Subcutaneous abdominal adipose tissue (tissue), 5 donors: ENCODE results near the gene FBXO31.
"Not testable (repeated sequence)": the region's sequence is repeated elsewhere in the genome, so short reads cannot be mapped to it uniquely, and the experiment has no call there.

Source experiments
- H3K27ac ChIP-seq: one replicate; pipeline ENCODE4 v1.7.0; 2013; ENCODE audit warnings: low read depth, mild to moderate bottlenecking, inconsistent platforms, low read length, moderate library complexity
- H3K27me3 ChIP-seq, 5 donors: one replicate each; pipeline ENCODE4 v1.7.0; 2013; ENCODE audit warnings: low read length in 5 of 5, inconsistent platforms in 1 of 5; ENCODE audit not compliant: control insufficient read depth in 5 of 5, insufficient read depth in 4 of 5
- H3K36me3 ChIP-seq, 5 donors: one replicate each; pipeline ENCODE4 v1.7.0; 2013; ENCODE audit warnings: low read length in 5 of 5; ENCODE audit not compliant: control insufficient read depth in 5 of 5, insufficient read depth in 5 of 5
- H3K4me1 ChIP-seq, 5 donors: one replicate each; pipeline ENCODE4 v1.7.0; 2013; ENCODE audit warnings: low read length in 5 of 5, mild to moderate bottlenecking in 3 of 5, moderate library complexity in 1 of 5; ENCODE audit not compliant: control insufficient read depth in 5 of 5, insufficient read depth in 5 of 5
- H3K4me3 ChIP-seq, 5 donors: one replicate each; pipeline ENCODE4 v1.7.0; 2013; ENCODE audit warnings: low read length in 5 of 5, low read depth in 1 of 5
- H3K9ac ChIP-seq, 5 donors: one replicate each; pipeline ENCODE4 v1.7.0; 2013; ENCODE audit warnings: low read length in 5 of 5, mild to moderate bottlenecking in 4 of 5, moderate library complexity in 3 of 5
- H3K9me3 ChIP-seq, 5 donors: one replicate each; pipeline ENCODE4 v1.7.0; 2013; ENCODE audit warnings: low read length in 5 of 5; ENCODE audit not compliant: control insufficient read depth in 5 of 5
- donor health status: healthy.
- donor health status: healthy.
- donor health status: healthy.
- donor health status: healthy.
- donor health status: healthy.

The FBXO31 gene

DNA sequence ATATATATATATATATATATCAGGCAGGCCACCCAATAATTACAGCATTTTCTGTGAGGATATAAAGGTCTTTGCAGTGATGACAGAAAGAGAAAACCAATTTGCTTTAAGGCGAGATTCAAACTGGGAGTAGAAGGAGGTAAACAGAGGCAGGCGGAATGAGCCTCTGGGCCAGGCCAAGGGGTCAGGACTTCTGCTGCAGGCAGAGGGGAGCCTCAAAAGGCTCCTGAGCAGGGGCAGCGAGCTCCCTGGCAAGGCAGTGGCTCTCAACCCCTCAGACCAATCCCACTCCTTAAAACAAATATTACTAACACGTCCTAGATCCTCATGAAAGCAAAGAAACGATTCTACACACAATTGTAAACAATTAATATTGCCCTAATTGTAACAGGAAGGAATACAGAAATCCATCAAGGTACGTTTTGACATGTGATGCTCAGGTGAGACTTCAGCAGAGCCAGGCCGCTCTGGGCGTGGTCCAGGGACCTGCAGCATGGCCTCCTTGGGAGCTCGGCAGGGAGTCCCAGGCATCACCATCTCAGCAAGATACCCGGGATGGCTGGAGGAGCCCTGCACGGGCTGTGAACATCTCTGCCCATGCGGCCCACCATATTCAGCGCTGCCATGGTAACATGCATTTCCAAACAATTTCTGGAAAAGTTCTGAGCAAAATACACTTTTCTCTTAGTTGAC, 18.4 kb downstream of the FBXO31 start:
- no peak overlapping the region for H3K4me3 ChIP-seq
- H3K27ac ChIP-seq, result no peak overlapping the region
- H3K36me3 ChIP-seq, result peaks cover 0 to 38% (median 31%) of the 10 kb centered on the region in 5 donors
- peaks cover 2 to 45% (median 12%) of the 10 kb centered on the region in 5 donors for H3K4me1 ChIP-seq
- H3K9me3 ChIP-seq, result no peaks in the 10 kb centered on the region
- H3K9ac ChIP-seq, result no peak overlapping the region
- H3K27me3 ChIP-seq, result no peaks in the 10 kb centered on the region

DNA sequence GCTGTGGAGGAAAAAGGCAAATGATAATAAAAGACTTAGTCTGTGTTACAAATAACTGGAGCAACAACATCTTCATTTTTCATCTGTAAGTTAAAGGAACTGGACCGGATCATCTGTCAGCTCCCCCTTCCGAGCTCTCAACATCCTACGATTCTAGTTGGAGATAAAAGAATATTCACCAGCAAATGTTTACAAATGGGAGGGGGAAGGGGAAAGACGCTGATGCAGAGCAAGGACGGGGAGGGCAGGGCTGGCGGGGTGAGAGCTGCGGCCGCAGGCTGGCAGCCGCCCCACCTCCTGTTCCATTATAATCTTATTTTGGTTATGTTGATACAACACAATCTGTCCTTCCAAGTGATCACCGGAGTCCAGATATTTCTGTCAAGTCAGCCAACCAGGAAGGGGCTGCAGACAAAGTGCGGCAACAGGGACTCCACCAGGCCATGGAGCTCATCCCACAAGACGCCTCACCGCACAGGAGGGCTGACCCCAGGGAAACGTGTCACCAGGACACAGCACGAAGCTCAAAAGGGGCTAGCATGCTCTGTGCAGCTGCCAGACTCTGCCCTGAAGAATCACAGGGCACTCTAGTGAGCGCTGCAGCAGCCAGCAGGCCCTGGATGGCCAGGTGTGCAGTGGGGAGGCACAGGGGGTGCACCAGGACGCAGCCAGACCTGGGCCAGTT, 19.7 kb downstream of the FBXO31 start:
- Histone ChIP-seq H3K9me3 (no peaks in the 10 kb centered on the region), H3K27ac (no peak overlapping the region), H3K4me1 (peaks cover 2 to 33% (median 7%) of the 10 kb centered on the region in 5 donors), H3K36me3 (peaks cover 0 to 50% (median 43%) of the 10 kb centered on the region in 5 donors), H3K27me3 (no peaks in the 10 kb centered on the region), H3K9ac (peak overlapping the region in 1 of 5 donors; percentile 53), H3K4me3 (peak overlapping the region in 2 of 5 donors; percentile 22 to 29)

DNA sequence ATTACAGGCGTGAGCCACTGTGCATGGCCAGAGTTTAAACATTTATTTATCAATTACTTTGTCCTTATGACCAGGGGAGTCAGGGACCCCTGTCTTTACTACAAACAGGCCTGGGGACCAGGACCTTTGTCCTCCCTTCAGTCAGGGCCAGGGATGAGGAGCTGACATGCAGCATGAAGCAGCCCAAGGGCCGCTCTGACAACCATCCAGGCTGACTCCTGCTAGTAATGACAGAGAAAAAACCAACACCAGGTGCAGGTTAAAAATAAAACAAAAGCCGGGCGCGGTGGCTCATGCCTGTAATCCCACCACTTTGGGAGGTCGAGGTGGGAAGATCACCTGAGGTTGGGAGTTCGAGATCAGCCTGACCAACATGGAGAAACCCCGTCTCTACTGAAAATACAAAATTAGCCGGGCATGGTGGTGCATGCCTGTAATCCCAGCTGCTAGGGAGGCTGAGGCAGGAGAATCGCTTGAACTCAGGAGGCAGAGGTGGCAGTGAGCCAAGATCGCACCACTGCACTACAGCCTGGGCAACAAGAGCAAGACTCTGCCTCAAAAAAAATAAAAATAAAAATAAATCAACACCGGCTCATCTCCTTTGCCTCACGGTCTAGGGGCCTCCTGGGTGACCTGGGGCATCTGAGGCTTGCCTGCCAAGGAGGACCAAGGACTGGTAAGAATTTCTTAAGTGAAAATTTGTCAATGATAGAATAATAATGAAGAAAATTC, 20.6 kb downstream of the FBXO31 start:
- Histone ChIP-seq H3K4me1 (peaks cover 0 to 24% (median 4%) of the 10 kb centered on the region in 5 donors), H3K36me3 (peaks cover 0 to 60% (median 52%) of the 10 kb centered on the region in 5 donors)
- not testable (repeated sequence) for H3K27ac ChIP-seq, H3K4me3 ChIP-seq, H3K27me3 ChIP-seq, H3K9me3 ChIP-seq, H3K9ac ChIP-seq

DNA sequence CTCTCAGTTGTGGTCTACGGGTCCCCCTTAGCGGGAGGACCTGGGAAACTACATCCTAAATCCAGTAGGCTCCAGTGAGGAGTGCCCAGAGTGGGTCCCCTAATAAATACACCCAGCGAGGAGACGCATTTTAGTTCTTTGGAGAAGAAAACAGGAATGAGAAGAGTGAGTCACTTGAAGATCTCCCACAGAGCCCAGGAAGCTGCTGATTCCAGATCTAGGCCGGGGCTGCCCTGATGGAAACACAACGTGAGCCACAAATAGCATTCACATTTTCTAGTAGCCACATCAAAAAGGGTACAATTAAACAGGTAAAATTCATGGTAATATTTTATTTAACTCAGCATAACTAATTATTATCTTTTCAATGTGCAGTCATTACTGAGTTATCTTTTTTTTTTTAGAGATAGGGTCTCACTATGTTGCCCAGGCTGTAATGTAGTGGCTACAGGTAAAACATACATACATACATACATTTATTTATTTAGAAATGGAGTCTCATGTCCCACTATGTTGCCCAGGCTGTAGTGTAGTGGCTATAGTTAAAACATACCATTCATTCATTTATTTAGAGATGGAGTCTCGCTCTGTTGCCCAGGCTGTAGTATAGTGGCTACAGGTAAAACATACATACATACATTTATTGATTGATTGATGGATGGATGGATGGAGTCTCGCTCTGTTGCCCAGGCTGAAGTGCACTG, 21.5 kb downstream of the FBXO31 start:
- H3K9me3 ChIP-seq, result no peaks in the 10 kb centered on the region
- no peaks in the 10 kb centered on the region for H3K27me3 ChIP-seq
- no peak overlapping the region for H3K4me3 ChIP-seq
- H3K27ac ChIP-seq, result no peak overlapping the region
- peaks cover 0 to 64% (median 57%) of the 10 kb centered on the region in 5 donors for H3K36me3 ChIP-seq
- H3K4me1 ChIP-seq, result peaks cover 0 to 15% (median 4%) of the 10 kb centered on the region in 5 donors
- no peak overlapping the region for H3K9ac ChIP-seq

DNA sequence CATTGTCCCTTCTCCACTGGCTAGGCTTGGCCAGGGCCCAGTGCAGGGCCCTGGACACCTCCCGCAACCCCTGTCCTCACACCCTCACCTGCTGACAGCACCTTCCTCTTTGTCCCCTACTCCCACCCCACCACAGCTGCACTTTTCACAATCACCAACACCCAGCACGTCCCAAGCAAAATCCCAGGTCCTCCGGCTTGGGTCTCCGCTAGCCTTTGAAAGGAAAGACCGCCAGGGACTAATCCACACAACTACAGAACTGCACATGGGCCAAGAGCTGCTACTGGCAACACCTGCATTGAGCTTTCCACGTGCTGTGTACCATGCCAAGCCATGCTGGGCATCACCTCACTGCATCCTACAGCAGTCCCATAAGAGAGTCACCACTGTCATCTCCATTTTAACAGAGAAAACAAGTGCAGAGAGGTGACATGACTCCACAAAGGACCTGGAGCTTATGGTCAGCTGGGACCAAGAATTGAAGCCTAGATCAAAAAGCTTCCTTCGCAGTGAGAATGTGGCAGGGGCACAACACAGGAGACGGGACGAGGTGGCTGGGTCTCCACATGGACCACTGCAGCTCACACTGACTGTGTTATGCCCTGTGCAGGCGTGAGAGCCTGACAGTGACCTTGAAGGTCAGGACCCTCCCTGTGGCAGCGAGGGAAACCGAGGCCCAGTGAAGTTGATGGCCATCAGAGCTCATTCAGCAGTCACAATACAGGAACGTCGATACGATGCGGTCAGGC, 22.5 kb downstream of the FBXO31 start:
- Histone ChIP-seq H3K36me3 (peaks cover 0 to 68% (median 59%) of the 10 kb centered on the region in 5 donors), H3K4me1 (peaks cover 0 to 15% (median 4%) of the 10 kb centered on the region in 5 donors), H3K9me3 (no peaks in the 10 kb centered on the region), H3K27ac (no peak overlapping the region), H3K27me3 (no peaks in the 10 kb centered on the region), H3K4me3 (no peak overlapping the region), H3K9ac (no peak overlapping the region)

DNA sequence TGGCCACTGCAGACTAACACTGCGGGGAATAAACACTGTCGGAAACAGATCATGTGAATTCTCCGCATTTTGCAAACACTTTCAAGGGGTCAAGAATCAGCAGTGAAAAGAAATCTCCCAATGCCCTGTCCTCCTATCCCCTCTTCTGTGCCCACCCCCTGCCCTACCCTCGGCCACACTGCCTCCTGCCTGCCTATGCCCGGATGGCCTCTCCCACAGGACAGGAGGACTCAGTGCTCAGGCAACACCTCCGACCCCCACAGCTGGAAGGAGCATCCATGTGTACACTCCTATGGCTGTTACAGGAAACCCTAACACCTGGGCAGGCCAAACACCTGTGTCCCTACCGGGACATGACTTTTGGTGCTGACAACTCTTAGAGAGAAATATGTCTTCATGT, 24.5 kb downstream of the FBXO31 start:
- H3K27me3 ChIP-seq, result no peaks in the 10 kb centered on the region
- no peak overlapping the region for H3K4me3 ChIP-seq
- H3K4me1 ChIP-seq, result peaks cover 0 to 9% (median 3%) of the 10 kb centered on the region in 5 donors
- no peaks in the 10 kb centered on the region for H3K9me3 ChIP-seq
- H3K36me3 ChIP-seq, result peaks cover 0 to 66% (median 59%) of the 10 kb centered on the region in 5 donors
- no peak overlapping the region for H3K9ac ChIP-seq
- no peak overlapping the region for H3K27ac ChIP-seq

DNA sequence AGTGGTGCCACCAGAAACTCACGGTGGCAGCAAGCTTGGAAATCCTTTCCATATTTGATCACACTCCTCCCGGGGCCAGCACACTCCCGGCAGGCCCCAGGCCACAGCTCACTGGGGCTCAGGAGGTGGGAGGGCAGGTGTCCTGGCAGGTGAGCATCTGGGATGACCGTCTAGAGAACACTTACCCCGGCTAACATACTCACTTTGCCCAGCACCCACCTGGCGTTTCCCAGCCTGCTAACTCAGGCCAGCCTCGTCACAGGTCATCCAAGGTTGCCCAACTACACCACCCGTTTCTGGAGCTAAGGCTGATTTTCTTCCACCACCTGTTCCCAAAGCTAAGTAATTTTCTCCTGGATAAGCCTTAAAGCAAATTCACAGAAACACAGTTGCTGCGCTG, 24.9 kb downstream of the FBXO31 start:
- Histone ChIP-seq H3K4me3 (no peak overlapping the region), H3K4me1 (peaks cover 0 to 5% (median 0%) of the 10 kb centered on the region in 5 donors), H3K36me3 (peaks cover 0 to 66% (median 57%) of the 10 kb centered on the region in 5 donors)

DNA sequence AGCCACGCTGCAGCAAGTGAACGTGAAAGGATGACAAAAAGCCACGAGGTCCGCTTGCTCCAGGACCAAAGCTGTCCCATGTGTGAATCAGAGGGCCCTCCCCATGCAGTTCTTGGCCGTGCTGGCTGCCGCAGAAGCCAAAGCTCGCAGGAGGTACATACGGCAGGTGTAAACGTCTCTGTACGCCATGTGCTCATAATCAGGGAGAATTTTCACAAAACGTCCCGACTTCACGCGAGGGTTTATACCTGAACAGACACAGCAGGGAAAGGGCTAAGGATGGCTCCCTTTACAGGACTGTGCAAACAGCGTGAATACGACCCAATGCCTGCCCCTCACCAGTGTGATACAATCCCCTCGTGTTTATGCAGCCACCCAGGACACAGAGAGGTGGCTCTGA, 25.3 kb downstream of the FBXO31 start:
- H3K27ac ChIP-seq, result no peak overlapping the region
- no peak overlapping the region for H3K9ac ChIP-seq
- H3K4me3 ChIP-seq, result no peak overlapping the region
- no peaks in the 10 kb centered on the region for H3K27me3 ChIP-seq
- peaks cover 0 to under 1% (median 0%) of the 10 kb centered on the region in 5 donors for H3K4me1 ChIP-seq
- no peaks in the 10 kb centered on the region for H3K9me3 ChIP-seq
- H3K36me3 ChIP-seq, result peaks cover 0 to 71% (median 59%) of the 10 kb centered on the region in 5 donors

More for the DNA sequence above, 24.9 kb downstream of the FBXO31 start:
- Histone ChIP-seq H3K27me3 (no peaks in the 10 kb centered on the region), H3K9me3 (no peaks in the 10 kb centered on the region), H3K27ac (no peak overlapping the region), H3K9ac (no peak overlapping the region)

DNA sequence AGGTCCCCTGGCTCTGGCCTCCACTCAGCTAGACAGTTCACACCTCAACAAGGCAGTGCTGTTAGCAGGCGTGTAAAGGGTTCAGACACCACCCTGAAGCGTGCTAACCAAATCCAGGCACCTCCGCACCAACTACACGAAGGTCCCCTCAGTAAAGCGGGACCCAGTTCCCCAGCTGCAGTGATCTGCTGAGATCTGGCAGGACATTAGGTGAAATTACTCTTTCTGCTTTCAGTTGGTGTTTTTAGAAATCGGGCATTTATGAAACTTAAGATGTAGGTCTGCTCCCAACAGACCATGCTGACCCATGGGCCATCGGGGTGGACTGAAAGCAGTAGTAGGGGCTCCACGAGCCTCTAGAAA, 27.1 kb downstream of the FBXO31 start:
- Histone ChIP-seq H3K4me3 (no peak overlapping the region), H3K4me1 (peaks cover 0 to under 1% (median 0%) of the 10 kb centered on the region in 5 donors), H3K9ac (no peak overlapping the region), H3K36me3 (peaks cover 0 to 67% (median 60%) of the 10 kb centered on the region in 5 donors), H3K27me3 (no peaks in the 10 kb centered on the region), H3K9me3 (no peaks in the 10 kb centered on the region), H3K27ac (no peak overlapping the region)
